OCI-M2 (cell line): ENCODE data around the gene CRYM.
"Not testable (repeated sequence)": the region's sequence is repeated elsewhere in the genome, so short reads cannot be mapped to it uniquely, and the experiment has no call there.

Source experiments
- DNase-seq: peaks from one replicate; lab custom pipeline; 2025; ENCODE audit not compliant: unreplicated experiment; lab: John Stamatoyannopoulos, UW

CRYM gene

DNA sequence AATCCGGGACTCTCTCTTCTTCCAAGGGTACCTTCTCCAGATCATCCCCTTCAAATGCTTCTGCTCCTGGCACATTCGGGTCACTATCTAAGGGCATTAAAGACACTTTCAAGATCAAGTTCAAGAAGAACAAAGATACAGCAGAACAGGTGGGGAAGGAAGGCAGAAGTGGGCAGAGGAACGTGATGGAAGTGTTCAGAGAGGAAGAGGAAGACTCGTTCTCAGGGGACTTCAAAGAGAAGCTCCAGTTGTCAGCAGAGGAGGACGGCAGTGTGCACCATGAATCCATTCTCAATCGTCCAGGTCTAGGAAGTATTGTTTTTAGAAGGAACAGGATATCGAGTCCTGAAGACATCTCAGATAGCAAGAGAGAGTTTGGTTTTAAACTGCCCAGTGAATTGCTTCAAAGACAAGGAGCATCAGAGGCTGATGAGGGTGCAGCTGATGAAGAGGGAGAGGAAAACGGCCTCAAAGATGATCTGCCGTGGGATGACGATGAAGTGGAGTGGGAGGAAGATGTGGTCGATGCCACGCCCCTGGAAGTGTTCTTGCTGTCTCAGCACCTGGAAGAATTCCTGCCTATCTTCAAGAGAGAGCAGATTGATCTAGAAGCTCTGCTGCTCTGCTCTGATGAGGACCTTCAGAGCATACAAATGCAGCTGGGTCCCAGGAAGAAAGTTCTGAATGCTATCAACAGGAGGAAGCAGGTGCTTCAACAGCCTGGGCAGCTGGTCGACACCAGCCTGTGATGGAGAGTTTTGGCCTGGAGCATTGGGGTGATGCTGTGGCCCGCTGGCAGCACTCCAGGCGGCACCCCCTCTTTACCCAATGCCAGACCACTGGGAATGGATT, 27.8 kb downstream of the CRYM start:
- DNase-seq = no peak

GRCh38 chr16:21248179-21248578, 29.9 kb downstream of the CRYM start:
- not testable (repeated sequence) for DNase-seq

- DNase-seq = no peak
These were observed 33.4 kb downstream of the CRYM start for GRCh38 chr16:21244518-21245215.

DNA sequence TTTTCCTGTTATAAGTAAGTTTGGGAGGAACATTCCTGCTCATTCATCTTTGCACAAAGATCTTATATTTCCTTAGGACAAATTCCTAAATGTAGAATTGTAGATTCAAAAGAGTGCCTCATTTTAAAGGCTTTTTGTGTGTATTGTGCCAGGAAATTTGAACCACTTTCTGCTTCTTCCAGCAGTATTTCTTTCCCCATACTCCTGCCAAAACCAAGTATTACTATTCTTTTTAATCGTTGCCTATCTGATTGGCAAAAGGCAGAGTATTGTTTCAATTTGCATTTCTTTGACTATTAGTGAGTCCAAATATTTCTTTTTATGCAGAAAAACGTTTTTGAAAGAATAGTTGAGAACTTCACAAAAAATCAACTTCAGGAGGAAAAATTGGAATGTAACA, 35.3 kb downstream of the CRYM start:
- DNase-seq = no peak

GRCh38 chr16:21239646-21240045, 38.4 kb downstream of the CRYM start:
- no peak for DNase-seq

- DNase-seq = no peak
These were observed 41.3 kb downstream of the CRYM start for GRCh38 chr16:21236831-21237230.

- no peak for DNase-seq
These were observed 42.9 kb downstream of the CRYM start for GRCh38 chr16:21235199-21235585.

GRCh38 chr16:21233521-21234150, 44.5 kb downstream of the CRYM start, which contains the start of gene ANKS4B:
Gene ANKS4B, plus strand, starts transcription at chr16:21233699. Its CDS starts 39 bp downstream, at chr16:21233738.
- no peak for DNase-seq

GRCh38 chr16:21233045-21233520, 45.0 kb downstream of the CRYM start:
- no peak for DNase-seq

- no peak for DNase-seq
These were observed 49.7 kb downstream of the CRYM start for GRCh38 chr16:21228361-21228872.

- DNase-seq = no peak
These were observed 50.2 kb downstream of the CRYM start for GRCh38 chr16:21227866-21228265.

DNA sequence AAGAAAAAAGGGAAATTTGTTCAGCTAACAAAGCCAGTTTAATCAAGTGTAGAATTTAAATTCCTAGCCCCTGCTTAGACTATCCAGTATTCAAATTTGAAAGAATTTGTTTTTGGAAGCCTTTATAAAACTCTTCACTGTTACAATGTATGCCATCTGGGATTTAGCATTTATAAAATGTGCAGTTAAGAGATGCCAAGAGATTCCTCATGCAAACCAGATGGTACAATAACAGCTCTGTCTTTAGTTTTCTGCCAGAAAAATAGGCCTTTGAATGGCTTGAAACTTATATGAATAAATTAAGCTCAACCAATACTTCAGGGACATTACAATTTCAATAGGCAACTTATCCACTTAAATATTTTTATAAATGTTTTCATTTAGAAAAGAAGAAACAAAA, 51.3 kb downstream of the CRYM start:
- DNase-seq = no peak

DNA sequence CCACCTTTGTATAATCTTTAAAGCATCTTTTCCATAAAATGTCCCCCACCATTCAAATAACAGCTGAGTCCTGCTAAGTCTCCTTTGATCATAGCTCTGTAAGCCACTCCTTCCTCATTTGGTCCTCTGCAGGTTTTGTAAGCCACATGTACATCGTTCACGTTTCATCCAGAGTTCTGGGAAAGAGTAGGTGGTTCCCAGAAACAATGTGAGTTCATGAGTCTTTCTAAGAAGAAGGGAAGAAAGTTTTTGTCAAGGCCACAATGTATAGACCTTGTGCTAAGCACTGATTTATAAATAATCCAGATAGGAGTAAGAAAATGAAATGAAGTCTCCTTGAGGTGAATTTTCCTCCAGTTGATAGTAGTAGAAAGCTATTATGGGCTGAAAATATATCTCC, 53.3 kb downstream of the CRYM start:
- DNase-seq = no peak

- no peak for DNase-seq
These were observed 54.3 kb downstream of the CRYM start for GRCh38 chr16:21223787-21224186.

GRCh38 chr16:21222495-21223337, 55.4 kb downstream of the CRYM start:
- DNase-seq = no peak

- no peak for DNase-seq
These were observed 58.5 kb downstream of the CRYM start for GRCh38 chr16:21219551-21219950.

- DNase-seq = no peak
These were observed 59.9 kb downstream of the CRYM start for GRCh38 chr16:21218153-21218552.

DNA sequence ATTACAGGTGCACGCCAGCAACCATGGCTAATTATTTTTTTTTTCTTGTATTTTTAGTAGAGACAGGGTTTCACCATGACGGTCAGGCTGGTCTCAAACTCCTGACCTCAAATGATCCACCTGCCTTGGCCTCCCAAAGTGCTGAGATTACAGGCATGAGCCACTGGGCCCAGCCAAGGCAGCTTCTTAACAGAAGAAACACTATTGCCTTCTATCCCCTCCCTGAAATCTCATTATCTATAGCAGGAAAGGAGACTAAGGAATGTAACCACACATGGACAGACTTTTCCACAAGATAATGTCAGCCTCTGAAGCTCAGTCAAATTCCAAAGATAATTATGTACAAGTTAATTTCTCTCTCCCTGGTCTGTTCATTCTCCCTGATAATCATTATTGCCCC, 61.0 kb downstream of the CRYM start:
- DNase-seq = no peak

GRCh38 chr16:21214086-21214485, 64.0 kb downstream of the CRYM start:
- DNase-seq = no peak

GRCh38 chr16:21211486-21211885, 66.6 kb downstream of the CRYM start, which contains the start of gene ZP2:
Gene ZP2, minus strand, starts transcription at chr16:21211574. Its CDS starts 27 bp downstream, at chr16:21211547.
- no peak for DNase-seq
